HG03457 (cell line): ENCODE data around the gene C22orf23.
"Not testable (repeated sequence)": the region's sequence is repeated elsewhere in the genome, so short reads cannot be mapped to it uniquely, and the experiment has no call there.

Source experiments
- ATAC-seq: cut with Tn5 transposase; IDR thresholded peaks from one replicate; pipeline ENCODE4 v1.9.1; 2021; ENCODE audit warnings: moderate number of reproducible peaks; ENCODE audit not compliant: unreplicated experiment

C22orf23 gene

DNA sequence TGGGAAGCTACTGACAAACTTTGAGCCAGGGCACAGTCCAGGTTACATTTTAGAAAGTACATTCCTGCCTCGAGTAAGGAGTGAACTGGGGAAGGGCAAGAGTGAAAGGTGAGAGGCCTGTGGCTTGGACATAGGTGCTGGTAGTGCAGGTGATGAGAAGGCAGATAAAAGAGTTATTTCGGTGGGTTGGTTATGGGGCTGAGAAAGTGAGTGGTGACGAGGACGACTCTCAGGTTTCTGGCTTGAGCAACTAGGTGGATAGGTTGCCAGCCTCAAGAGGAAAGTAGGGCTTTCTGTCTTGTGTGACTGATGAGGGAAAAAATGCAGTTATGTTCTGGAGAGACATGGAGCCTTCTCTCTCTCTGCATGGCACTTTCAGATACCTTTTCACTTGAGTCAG, 3.8 kb upstream of the C22orf23 start:
- ATAC-seq, result no peak

GRCh38 chr22:37955825-37956397, 2.5 kb upstream of the C22orf23 start:
- not testable (repeated sequence) for ATAC-seq

- ATAC-seq, result no peak
Observed at GRCh38 chr22:37954686-37955085, 1.3 kb upstream of the C22orf23 start.

DNA sequence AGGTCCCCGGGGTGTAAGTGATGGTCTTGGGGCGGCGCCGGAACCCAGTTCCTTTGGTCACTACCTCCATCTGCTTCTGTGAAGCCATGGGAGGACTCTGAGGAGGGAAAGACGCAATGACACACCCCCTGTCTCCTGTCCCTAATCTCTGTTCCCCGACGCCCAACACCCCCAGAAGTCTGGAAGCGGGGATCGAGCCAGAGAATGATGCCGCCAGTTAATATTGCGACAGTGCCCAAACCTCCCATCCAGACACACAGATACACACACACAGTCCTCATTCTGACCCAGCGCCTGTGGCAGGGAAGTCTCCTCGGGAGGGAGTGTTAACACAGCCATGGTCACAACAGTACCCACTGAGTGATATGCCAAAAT, 352 bp downstream of the C22orf23 start:
- peak; percentile 18 for ATAC-seq

DNA sequence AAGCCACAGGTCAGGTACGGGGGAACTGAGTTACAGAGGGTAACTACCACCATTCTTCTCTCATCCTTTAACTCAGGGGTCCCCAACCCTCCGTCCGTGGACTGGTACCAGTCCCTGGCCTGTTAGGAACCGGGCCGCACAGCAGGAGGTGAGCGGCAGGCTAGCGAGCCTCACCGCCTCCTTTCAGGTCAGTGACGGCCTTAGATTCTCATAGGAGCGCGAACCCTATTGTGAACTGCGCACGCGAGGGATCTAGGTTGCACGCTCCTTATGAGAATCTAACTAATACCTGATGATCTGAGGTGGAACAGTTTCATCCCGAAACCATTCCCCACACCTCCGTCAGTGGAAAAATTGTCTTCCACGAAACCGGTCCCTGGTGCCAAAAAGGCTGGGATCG, 772 bp downstream of the C22orf23 start:
- ATAC-seq, result not testable (repeated sequence)

DNA sequence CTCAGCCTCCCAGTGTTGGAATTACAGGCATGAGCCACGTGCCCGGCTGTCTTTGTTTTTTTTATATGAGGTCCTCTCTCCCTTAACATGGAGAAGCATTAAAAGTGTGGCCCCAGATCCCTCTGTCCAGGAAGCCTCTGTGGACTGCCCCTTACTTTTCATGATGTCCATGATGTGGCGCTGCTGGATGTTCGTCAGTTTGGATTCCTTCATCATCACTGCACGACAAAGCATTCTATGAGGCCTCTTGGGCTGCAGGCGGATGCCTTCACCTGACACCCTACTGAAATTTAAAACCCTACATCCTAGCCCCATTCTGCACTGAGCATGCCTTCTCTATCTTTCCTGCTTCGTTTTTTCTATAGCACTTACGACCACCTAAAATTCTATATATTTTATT, 2.1 kb downstream of the C22orf23 start:
- no peak for ATAC-seq

DNA sequence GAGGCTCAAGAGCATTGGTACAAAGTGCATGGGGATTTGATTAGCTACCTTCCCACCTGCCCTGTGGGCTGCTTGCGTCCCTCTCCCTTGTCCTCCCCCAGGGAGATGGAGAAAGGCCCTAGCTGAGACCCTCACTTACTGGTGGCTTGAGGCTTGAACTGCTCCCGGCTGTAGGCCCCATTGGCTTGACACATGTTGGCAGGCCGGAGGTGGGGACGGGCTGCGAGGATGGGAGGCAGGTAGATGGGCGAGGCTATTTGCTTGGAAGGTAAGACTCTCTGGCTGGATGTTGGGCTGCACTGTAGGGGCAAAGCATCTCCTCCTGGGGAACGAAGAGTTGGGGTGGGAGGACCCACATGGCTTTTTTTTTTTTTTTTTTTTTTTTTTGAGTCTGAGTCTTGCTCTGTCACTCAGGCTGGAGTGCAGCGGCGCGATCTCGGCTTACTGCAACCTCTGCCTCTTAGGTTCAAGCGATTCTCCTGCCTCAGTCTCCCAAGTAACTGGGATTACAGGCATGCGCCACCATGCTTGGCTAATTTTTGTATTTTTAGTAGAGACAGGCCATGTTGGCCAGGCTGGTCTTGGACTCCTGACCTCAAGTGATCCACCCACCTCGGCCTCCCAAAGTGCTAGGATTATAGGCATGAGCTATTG, 6.1 kb downstream of the C22orf23 start:
- ATAC-seq, result not testable (repeated sequence)

- ATAC-seq, result not testable (repeated sequence)
Observed at GRCh38 chr22:37944423-37944822, 9.0 kb downstream of the C22orf23 start.

DNA sequence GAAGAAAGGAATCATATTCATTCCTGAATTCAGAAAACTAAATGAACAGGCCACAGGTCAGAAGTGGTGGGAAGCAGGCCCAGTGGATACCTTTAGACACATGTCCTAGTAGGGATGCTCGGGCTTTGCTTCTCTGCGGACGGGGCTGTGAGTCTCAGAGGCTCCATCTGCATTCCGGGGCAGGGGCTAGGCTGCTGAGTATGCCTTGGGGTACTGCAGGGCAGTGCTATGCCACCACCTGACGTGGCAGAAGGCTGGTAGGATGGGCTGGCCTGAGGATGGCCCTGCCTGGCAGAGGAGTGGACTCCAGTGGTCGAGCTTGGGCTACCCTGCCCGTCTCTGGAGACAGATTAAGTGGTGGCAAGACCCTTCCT, 9.6 kb downstream of the C22orf23 start:
- ATAC-seq, result no peak

GRCh38 chr22:37943136-37943824, 10.1 kb downstream of the C22orf23 start:
- ATAC-seq, result no peak

DNA sequence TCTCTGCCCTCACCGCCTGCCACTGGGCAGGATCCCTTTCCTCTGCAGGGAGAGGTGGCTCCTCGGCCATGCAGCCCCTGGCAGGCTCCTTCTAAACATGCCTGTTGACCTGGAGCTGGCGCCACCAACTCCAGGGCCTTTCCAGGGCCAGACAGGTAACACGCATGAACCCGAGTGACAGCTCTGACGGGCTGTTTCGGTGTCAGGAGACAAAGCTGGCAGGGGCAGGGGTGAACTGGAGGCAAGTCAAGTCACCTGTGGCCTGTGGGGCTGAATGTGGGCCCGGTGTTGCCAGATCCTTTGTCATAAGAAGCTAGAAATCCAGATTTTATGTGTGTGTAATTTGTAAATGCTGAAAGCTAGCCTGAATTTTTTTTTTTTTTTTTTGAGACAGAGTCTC, 11.3 kb downstream of the C22orf23 start:
- no peak for ATAC-seq

- no peak for ATAC-seq
Observed at GRCh38 chr22:37940698-37941376, 12.6 kb downstream of the C22orf23 start.

DNA sequence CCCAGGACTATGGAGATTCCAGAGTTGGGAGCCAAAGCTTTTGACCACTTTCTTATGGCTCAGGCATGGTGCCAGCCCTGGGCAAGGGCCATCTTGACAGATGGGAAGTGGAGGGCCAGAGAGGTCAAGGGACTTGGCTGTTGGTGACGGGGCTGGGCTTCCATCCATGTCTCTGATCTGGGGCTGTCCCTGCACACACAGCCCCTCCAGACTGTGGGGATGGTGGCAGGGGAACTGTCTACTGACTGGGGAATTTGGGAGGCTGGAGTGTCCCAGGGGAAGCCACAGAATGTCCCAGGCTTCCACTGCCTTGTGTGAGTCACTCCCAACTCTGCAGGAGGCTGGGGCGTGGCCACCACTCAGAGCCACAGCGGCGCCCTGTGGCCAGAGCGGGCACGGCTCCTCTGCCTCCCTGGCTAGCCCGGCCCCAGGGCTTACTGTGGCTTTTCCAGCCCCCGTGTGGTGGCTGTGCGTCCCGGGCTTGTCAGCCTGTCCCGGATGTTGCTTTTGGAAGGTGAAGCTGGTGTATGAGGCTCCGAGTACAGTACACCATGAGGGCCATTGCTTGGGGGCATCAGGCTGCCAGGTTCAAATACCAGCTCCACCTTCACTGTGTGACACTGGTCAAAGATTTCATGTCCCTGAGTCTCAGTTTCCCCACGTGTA, 19.6 kb downstream of the C22orf23 start:
- no peak for ATAC-seq

GRCh38 chr22:37932821-37933578, 20.4 kb downstream of the C22orf23 start:
- ATAC-seq, result no peak

GRCh38 chr22:37932401-37932800, 21.0 kb downstream of the C22orf23 start:
- no peak for ATAC-seq

- ATAC-seq, result no peak
Observed at GRCh38 chr22:37931893-37932389, 21.5 kb downstream of the C22orf23 start.

- ATAC-seq, result no peak
Observed at GRCh38 chr22:37930952-37931440, 22.4 kb downstream of the C22orf23 start.

DNA sequence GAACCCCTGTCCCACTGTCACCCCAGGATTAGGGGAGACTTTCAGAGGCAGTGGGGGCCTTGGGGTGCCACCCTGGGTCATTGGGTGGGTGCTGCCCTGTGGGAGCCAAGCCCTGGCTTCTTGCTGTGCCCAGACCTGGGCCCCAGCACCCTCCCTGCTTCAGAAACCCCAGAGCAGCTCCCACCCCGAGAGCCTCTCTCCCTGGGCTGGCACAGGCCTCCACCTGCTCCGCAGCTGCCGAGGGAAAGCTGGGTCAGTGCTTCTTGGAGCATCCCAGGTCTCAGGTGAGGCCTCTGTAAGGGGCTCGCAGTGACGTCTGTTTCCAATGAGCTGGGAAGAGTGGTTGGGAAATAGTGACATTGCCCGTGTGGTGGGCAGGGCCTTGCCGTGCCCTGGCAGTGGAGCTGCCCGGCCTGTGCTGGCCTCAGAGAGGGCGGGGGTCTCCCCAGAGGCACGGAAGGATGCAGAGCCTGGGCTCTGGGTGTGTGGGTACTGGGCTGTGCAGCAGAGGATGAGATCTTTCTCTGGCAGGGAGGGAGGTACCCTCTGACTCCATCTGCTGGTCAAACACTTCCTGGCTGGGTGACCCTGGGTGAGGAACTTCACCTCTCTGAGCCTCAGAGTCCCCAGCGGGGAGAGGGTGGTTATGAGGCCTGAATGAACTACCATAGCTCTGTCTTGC, 23.0 kb downstream of the C22orf23 start:
- no peak for ATAC-seq

DNA sequence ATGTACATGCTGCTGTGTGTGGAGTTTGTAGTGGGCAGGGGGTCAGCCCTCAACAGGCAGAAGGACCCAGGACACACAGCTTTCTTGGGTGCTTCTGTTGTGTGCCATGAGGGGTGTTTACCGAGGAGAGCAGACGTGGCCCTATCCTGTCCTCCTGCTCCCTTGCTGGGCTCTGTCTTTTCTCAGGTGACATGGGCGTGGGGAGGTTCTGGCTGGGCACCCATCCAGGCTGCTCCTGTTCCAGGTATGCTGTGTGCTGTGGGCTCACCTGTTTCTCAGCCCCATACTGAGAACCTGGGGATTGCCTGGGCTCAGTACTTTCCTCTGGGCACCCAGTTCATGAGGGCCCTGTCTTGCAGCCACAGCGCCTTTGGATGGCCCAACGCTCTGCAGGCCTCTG, 24.0 kb downstream of the C22orf23 start:
- ATAC-seq, result no peak

- no peak for ATAC-seq
Observed at GRCh38 chr22:37927637-37927936, 25.8 kb downstream of the C22orf23 start.
